CD4-positive, alpha-beta T cell treated with Interleukin-2 at 100 ng/mL for 4 hours (primary cell): ENCODE results near the gene GPR39.

ENCODE experiments used
- DNase-seq: peaks from one replicate; pipeline ENCODE4 v3.0.0-alpha.2; 2020; ENCODE audit warnings: low spot score

GPR39 gene

GRCh38 chr2:132446444-132446843 lies 29.8 kb downstream of the GPR39 start:
- DNase-seq: no peak

GRCh38 chr2:132448331-132448730 lies 31.7 kb downstream of the GPR39 start:
- DNase-seq: no peak

- DNase-seq: no peak
These were observed 32.2 kb downstream of the GPR39 start for GRCh38 chr2:132448771-132449170.

- no peak for DNase-seq
These were observed 33.3 kb downstream of the GPR39 start for GRCh38 chr2:132449868-132450267.

GRCh38 chr2:132460781-132461180 lies 44.2 kb downstream of the GPR39 start:
- no peak for DNase-seq

- no peak for DNase-seq
These were observed 45.6 kb downstream of the GPR39 start for GRCh38 chr2:132462236-132462635.

- no peak for DNase-seq
These were observed 47.1 kb downstream of the GPR39 start for GRCh38 chr2:132463719-132464118.

- DNase-seq: no peak
These were observed 49.3 kb downstream of the GPR39 start for GRCh38 chr2:132465917-132466316.

- DNase-seq: no peak
These were observed 49.9 kb downstream of the GPR39 start for GRCh38 chr2:132466428-132467028.

- DNase-seq: no peak
These were observed 52.4 kb downstream of the GPR39 start for GRCh38 chr2:132468821-132469675.

GRCh38 chr2:132470746-132471145 lies 54.1 kb downstream of the GPR39 start:
- DNase-seq: no peak

GRCh38 chr2:132473174-132473883 lies 56.7 kb downstream of the GPR39 start:
- no peak for DNase-seq

- DNase-seq: no peak
These were observed 59.0 kb downstream of the GPR39 start for GRCh38 chr2:132475615-132476014.

GRCh38 chr2:132477436-132477835 lies 60.8 kb downstream of the GPR39 start:
- DNase-seq: no peak

- no peak for DNase-seq
These were observed 61.4 kb downstream of the GPR39 start for GRCh38 chr2:132477962-132478361.

GRCh38 chr2:132478461-132479105 lies 62.0 kb downstream of the GPR39 start:
- DNase-seq: no peak

- DNase-seq: no peak
These were observed 62.5 kb downstream of the GPR39 start for GRCh38 chr2:132479155-132479554.

- DNase-seq: no peak
These were observed 66.2 kb downstream of the GPR39 start for GRCh38 chr2:132482821-132483220.

GRCh38 chr2:132484144-132484543 lies 67.5 kb downstream of the GPR39 start:
- no peak for DNase-seq

GRCh38 chr2:132488491-132488890 lies 71.9 kb downstream of the GPR39 start:
- no peak for DNase-seq

- DNase-seq: no peak
These were observed 72.5 kb downstream of the GPR39 start for GRCh38 chr2:132489150-132489549.

GRCh38 chr2:132495881-132496280 lies 79.3 kb downstream of the GPR39 start:
- DNase-seq: no peak

GRCh38 chr2:132496555-132496954 lies 80.0 kb downstream of the GPR39 start:
- no peak for DNase-seq
